Sigmoid colon (tissue), 7 donors: ENCODE results near the gene CCDC38. TPM values are rescaled to one million over a fixed set of nuclear protein-coding genes. Genes with fewer than 3 reads are reported as not detected.

Experiments used
- DNase-seq: peaks from one replicate; pipeline ENCODE4 v3.0.0-alpha.2; 2019
- H3K27ac ChIP-seq, 4 donors: fragments of 200-600 bp; sonication (generic); one replicate each; pipeline ENCODE4 v1.5.1; 2016 to 2019; ENCODE audit warnings: mild to moderate bottlenecking in 1 of 4
- H3K27me3 ChIP-seq, 3 donors: fragments of 200-600 bp; sonication (generic); one replicate each; pipeline ENCODE4 v1.5.1; 2019; ENCODE audit warnings: mild to moderate bottlenecking in 1 of 3
- H3K36me3 ChIP-seq, 4 donors: fragments of 200-600 bp; sonication (generic); one replicate each; pipeline ENCODE4 v1.5.1; 2016 to 2019
- H3K4me1 ChIP-seq, 4 donors: fragments of 200-600 bp; sonication (generic); one replicate each; pipeline ENCODE4 v1.5.1; 2017 to 2019
- H3K4me3 ChIP-seq, 4 donors: fragments of 200-600 bp; sonication (generic); one replicate each; pipeline ENCODE4 v1.5.1; 2017 to 2019; ENCODE audit warnings: mild to moderate bottlenecking in 2 of 4, moderate library complexity in 1 of 4
- H3K9me3 ChIP-seq, 4 donors: fragments of 200-600 bp in 3 of 4; sonication (generic) in 3 of 4; one replicate each; pipeline versions ENCODE4 v1.5.1 to v1.6.1; 2013 to 2019
- CTCF ChIP-seq, 4 experiments: fragments of 450-650 bp in 3 of 4; fragments of 200-600 bp in 1 of 4; IDR thresholded peaks; one replicate each; pipeline ENCODE4 v1.5.1; 2016 to 2019; ENCODE audit warnings: antibody characterized with exemption in 4 of 4, mild to moderate bottlenecking in 3 of 4, moderate library complexity in 2 of 4
- EP300 ChIP-seq, 4 donors: sonication (generic); formaldehyde crosslinking; IDR thresholded peaks; one replicate each; pipeline ENCODE4 v1.6.1; 2017; ENCODE audit warnings: antibody characterized with exemption in 4 of 4
- POLR2A ChIP-seq, 2 donors: fragments of 450-650 bp; IDR thresholded peaks; one replicate each; pipeline ENCODE4 v1.6.1; 2016; ENCODE audit warnings: antibody characterized with exemption in 2 of 2, mild to moderate bottlenecking in 2 of 2, moderate library complexity in 2 of 2
- POLR2AphosphoS5 ChIP-seq, 4 donors: sonication (generic); formaldehyde crosslinking; IDR thresholded peaks; one replicate each; pipeline ENCODE4 v1.6.1; 2017; ENCODE audit warnings: antibody characterized with exemption in 4 of 4
- WGBS, 2 donors: extraction: QIAGEN DNeasy Blood & Tissue Kit; methylation state at CpG; one replicate each; pipeline ENCODE4 v1.1.7; 2013; 5-methylcytosine and 5-hydroxymethylcytosine counted together
- intact Hi-C: fragments of 100-400 bp; cut with DNase I; formaldehyde crosslinking; loops from one replicate; pipeline ENCODE4 v1.15.1; 2023
- polyA plus RNA-seq, 3 donors: library from polyadenylated mRNA; stranded (reverse); fragments of 200-250 nt; gene quantifications; one replicate each; pipeline ENCODE4 v1.2.3, GENCODE V29; 2013
- total RNA-seq, 4 donors: library from RNA; depleted of rRNA; stranded (reverse); fragments of >200 nt; gene quantifications; one replicate each; pipeline ENCODE4 v1.1.0, GENCODE V29; 2016
- donor health status: healthy with polysubstance abuse.
- donor health status: Bipolar disorder and iron deficiency.
- donor health status: healthy.

CCDC38 gene
- total RNA-seq (not detected), polyA plus RNA-seq (not detected)

DNA sequence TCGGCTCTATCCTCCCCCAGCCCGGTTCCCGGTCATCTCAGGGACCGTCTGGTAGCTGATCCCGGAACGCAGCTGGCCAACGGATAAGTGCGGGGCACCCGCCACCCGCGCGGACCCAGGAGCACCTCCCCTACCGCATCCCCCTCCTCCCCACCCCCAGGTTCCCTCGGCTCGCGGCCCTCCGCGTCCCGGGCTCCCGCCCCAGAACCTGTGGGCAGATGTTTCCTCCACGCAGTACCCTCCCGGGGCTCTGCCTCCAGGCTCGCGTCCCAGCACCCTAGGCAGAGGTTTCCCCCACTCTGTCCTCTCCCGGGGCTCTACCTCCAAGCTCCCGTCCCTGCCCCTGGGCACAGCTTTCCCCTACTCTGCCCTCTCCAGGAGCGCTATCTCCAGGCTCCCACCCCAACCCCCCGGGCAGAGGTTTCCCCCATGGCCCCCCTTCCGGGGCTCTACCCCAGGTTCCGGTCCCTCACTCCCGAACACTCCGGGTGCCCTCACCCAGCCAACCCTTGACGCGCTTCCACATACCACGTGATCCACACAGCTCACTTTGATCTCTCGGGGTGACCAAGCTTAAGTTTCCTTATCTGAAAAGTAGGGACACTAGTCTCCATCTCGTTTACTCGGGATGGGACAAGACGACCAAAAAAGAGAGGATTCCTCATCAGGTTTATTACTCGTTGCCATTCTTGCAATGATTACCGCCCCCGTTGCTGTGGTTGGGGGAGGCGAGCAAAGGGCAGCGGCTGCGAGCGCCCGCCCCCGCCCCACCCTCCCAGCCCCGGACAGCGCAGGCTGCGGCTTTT, at the start of gene CCDC38:
Gene CCDC38, minus strand, starts transcription at position 91 of the 806 bp plus-strand sequence. CDS start 6,105 bp downstream, outside the sequence.
- Histone ChIP-seq H3K27ac (peak within 1 kb of the TSS; percentile 84 to 89 (median 85)), H3K4me3 (peak within 1 kb of the TSS; percentile 83 to 96 (median 90)), H3K9me3 (no peaks in the 10 kb centered on the region), H3K36me3 (no peaks in the 10 kb centered on the region), H3K4me1 (peaks cover 0 to 11% (median 7%) of the 10 kb centered on the region in 4 donors), H3K27me3 (no peaks in the 10 kb centered on the region)
- peak; percentile 91 for DNase-seq
- intact Hi-C loops: loop anchor here (5.0 kb wide), 1 partner anchor 85 kb away; the partner anchor contains the start of gene SNRPF
- 1% methylated on average over 51 of the region's 51 CpGs for WGBS, 2 donors
- TF ChIP-seq POLR2A (IDR thresholded peaks at IDR 0.05): peak; percentile 14 to 19
- no peak for TF ChIP-seq CTCF (IDR thresholded peaks at IDR 0.05)
- peak in 3 of 4 donors; percentile 35 to 41 (median 37) for TF ChIP-seq POLR2AphosphoS5 (IDR thresholded peaks at IDR 0.05)
- no peak for TF ChIP-seq EP300 (IDR thresholded peaks at IDR 0.05)

- H3K4me1 ChIP-seq: peaks cover 0 to 9% (median 3%) of the 10 kb centered on the region in 4 donors
- H3K27me3 ChIP-seq: no peaks in the 10 kb centered on the region
- intact Hi-C loops: no loop called here
- WGBS, 2 donors: 87 to 89% methylated on average over 7 of the region's 7 CpGs
- H3K4me3 ChIP-seq: no peak overlapping the region
- no peak for DNase-seq
- no peak overlapping the region for H3K27ac ChIP-seq
- H3K36me3 ChIP-seq: no peaks in the 10 kb centered on the region
- no peaks in the 10 kb centered on the region for H3K9me3 ChIP-seq
- TF ChIP-seq EP300 (IDR thresholded peaks at IDR 0.05) (no peak), CTCF (IDR thresholded peaks at IDR 0.05) (no peak), POLR2A (IDR thresholded peaks at IDR 0.05) (no peak), POLR2AphosphoS5 (IDR thresholded peaks at IDR 0.05) (no peak)
Observed at GRCh38 chr12:95990136-95990535, 47.7 kb upstream of the CCDC38 start.

GRCh38 chr12:95989504-95990123, 47.2 kb upstream of the CCDC38 start:
- no peak overlapping the region for H3K4me3 ChIP-seq
- no peak for TF ChIP-seq CTCF (IDR thresholded peaks at IDR 0.05)
- no peak for TF ChIP-seq POLR2A (IDR thresholded peaks at IDR 0.05)
- TF ChIP-seq EP300 (IDR thresholded peaks at IDR 0.05): no peak
- TF ChIP-seq POLR2AphosphoS5 (IDR thresholded peaks at IDR 0.05): no peak
- intact Hi-C loops: no loop called here
- peaks cover 0 to 9% (median 3%) of the 10 kb centered on the region in 4 donors for H3K4me1 ChIP-seq
- H3K27me3 ChIP-seq: no peaks in the 10 kb centered on the region
- DNase-seq: no peak
- H3K36me3 ChIP-seq: no peaks in the 10 kb centered on the region
- no peaks in the 10 kb centered on the region for H3K9me3 ChIP-seq
- 56 to 82% methylated on average over 4 of the region's 4 CpGs for WGBS, 2 donors
- no peak overlapping the region for H3K27ac ChIP-seq

GRCh38 chr12:95988506-95989275, 46.3 kb upstream of the CCDC38 start:
- no peaks in the 10 kb centered on the region for H3K9me3 ChIP-seq

More at GRCh38 chr12:95988506-95989275, 46.3 kb upstream of the CCDC38 start:
- Histone ChIP-seq H3K4me1 (peaks cover 0 to 9% (median 3%) of the 10 kb centered on the region in 4 donors), H3K27me3 (no peaks in the 10 kb centered on the region), H3K27ac (no peak overlapping the region), H3K4me3 (no peak overlapping the region), H3K36me3 (no peaks in the 10 kb centered on the region)
- DNase-seq: no peak
- intact Hi-C loops: no loop called here
- no peak for TF ChIP-seq CTCF (IDR thresholded peaks at IDR 0.05)
- TF ChIP-seq POLR2AphosphoS5 (IDR thresholded peaks at IDR 0.05): no peak
- TF ChIP-seq EP300 (IDR thresholded peaks at IDR 0.05): no peak
- no peak for TF ChIP-seq POLR2A (IDR thresholded peaks at IDR 0.05)
- WGBS, 2 donors: 86 to 88% methylated on average over 11 of the region's 11 CpGs
